Pancreas (tissue), 10 donors: Measurements from ENCODE around the gene HVCN1. TPM values are rescaled to one million over a fixed set of nuclear protein-coding genes. Genes with fewer than 3 reads are reported as not detected.
"Not testable (repeated sequence)": the region's sequence is repeated elsewhere in the genome, so short reads cannot be mapped to it uniquely, and the experiment has no call there.

ENCODE experiments used
- ATAC-seq, 4 donors: fragments of 200-7000 bp; cut with Tn5 transposase; one replicate each; pipeline versions ENCODE4 v1.8.0 to v1.9.1; 2020; ENCODE audit warnings: mild to moderate bottlenecking in 4 of 4, moderate library complexity in 4 of 4
- DNase-seq, 6 donors: peaks; one replicate each; pipeline ENCODE4 v3.0.0-alpha.2; 2020
- FAIRE-seq: peaks from 2 replicates; lab custom pipeline; 2012; peaks lifted over from hg19 to GRCh38; lab: Jason Lieb, UNC
- H3K27ac ChIP-seq, 4 donors: fragments of 200-600 bp; sonication (generic); 1 replicate in 3 of 4; 2 replicates in 1 of 4; pipeline versions ENCODE4 v1.5.0 to v1.8.0; 2020
- H3K27me3 ChIP-seq, 4 donors: fragments of 200-600 bp; one replicate each; pipeline ENCODE4 v1.8.0; 2021
- H3K36me3 ChIP-seq, 3 donors: fragments of 200-600 bp; sonication (generic) in 1 of 3; one replicate each; pipeline versions ENCODE4 v1.5.0 to v1.8.0; 2020 to 2021
- H3K4me1 ChIP-seq, 3 donors: fragments of 200-600 bp; one replicate each; pipeline ENCODE4 v1.8.0; 2021
- H3K4me3 ChIP-seq, 4 donors: fragments of 200-600 bp; sonication (generic) in 2 of 4; one replicate each; pipeline versions ENCODE4 v1.5.0 to v1.8.0; 2020 to 2021
- H3K9me3 ChIP-seq, 4 donors: fragments of 200-600 bp; one replicate each; pipeline ENCODE4 v1.8.0; 2021
- CTCF ChIP-seq, 4 donors: fragments of 200-600 bp; sonication (generic) in 3 of 4; IDR thresholded peaks; one replicate each; pipeline versions ENCODE4 v1.5.0 to v1.8.0; 2021; ENCODE audit warnings: antibody characterized with exemption in 4 of 4
- WGBS, 2 donors: extraction: QIAGEN DNeasy Blood & Tissue Kit; methylation state at CpG; one replicate each; pipeline ENCODE4 v1.1.7; 2013; 5-methylcytosine and 5-hydroxymethylcytosine counted together
- intact Hi-C, 3 donors: fragments of 100-400 bp; cut with DNase I; formaldehyde crosslinking; loops; one replicate each; pipeline versions ENCODE4 v1.11.1 to v1.14.2; 2022
- polyA plus RNA-seq, 2 donors: library from polyadenylated mRNA; stranded (reverse); fragments of 200-250 nt; gene quantifications; one replicate each; pipeline ENCODE4 v1.2.3, GENCODE V29; 2013
- total RNA-seq, 6 donors: library from RNA; stranded (reverse); fragmentation: NEBNext Ultra II Directional in 4 of 6; extraction: Animal tissue kit (Norgen Biotek cat#: 25700) in 4 of 6; gene quantifications; one replicate each; pipeline versions ENCODE4 v1.2.1 to v1.2.4, GENCODE V29; 2021 to 2023
- donor health status: healthy with polysubstance abuse.
- donor health status: DM: no; HTN: no; CAD: no; lungs with moderate emphysema.
- donor health status: DM: no; HTN: no; CAD: no.
- donor health status: control.
- donor health status: control.
- donor health status: Bipolar disorder and iron deficiency.
- donor health status: DM: yes; HTN: yes; CAD: no.
- donor health status: DM: no; HTN: no; CAD: no.
- donor health status: DM: no; HTN: no; CAD: no.
- donor health status: DM: yes; HTN: yes; CAD: no.

Gene HVCN1
- total and polyA plus RNA-seq, 8 donors: 0.42 to 5.2 (median 1.3) TPM

GRCh38 chr12:110606253-110606611 lies 82.7 kb downstream of the HVCN1 start:
- intact Hi-C loops: loop anchor here in 1 of 3 donors (10.0 kb wide), 1 partner anchor 91 kb away; no protein-coding TSS in a partner anchor
- Histone ChIP-seq H3K4me3 (no peak overlapping the region), H3K9me3 (no peaks in the 10 kb centered on the region), H3K27ac (peak overlapping the region in 2 of 4 donors; percentile 41), H3K36me3 (no peaks in the 10 kb centered on the region), H3K4me1 (no peaks in the 10 kb centered on the region), H3K27me3 (no peaks in the 10 kb centered on the region)
- FAIRE-seq (no peak), ATAC-seq (no peak), DNase-seq (no peak)
- no peak for TF ChIP-seq CTCF (IDR thresholded peaks at IDR 0.05)
- WGBS, 2 donors: 84 to 88% methylated on average over 8 of the region's 8 CpGs

DNA sequence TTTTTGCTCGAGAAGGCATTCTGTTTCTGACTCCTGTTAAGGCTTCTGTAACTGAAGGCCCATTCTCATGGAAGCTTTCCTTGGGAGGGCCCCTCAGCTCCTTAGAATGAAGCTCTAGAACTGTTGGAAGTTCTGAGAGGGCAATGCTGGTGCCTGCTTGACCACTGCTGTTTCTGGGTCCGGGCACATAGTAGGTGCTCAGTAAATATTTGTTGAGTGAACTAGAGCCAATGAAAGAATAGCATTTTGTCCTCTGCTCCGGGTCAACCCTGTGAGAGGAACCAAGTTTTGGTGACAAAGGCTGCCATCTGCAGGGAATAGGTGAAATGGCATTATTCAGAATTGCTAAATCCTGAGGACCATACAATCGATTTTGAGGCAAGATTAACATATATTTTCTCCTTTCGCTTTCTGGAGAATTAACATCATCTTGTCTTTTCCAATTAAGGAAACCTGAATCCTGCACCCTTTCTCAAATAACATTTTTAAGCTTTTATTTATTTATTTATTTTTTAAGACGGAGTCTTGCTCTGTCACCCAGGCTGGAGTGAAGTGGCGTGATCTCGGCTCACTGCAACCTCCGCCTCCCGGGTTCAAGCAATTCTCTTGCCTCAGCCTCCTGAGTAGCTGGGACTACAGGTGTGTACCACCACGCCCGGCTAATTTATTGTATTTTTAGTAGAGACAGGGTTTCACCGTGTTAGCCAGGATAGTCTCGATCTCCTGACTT lies 86.7 kb downstream of the HVCN1 start:
- H3K27ac ChIP-seq, H3K36me3 ChIP-seq, H3K27me3 ChIP-seq, FAIRE-seq, H3K4me1 ChIP-seq, H3K4me3 ChIP-seq, H3K9me3 ChIP-seq: not testable (repeated sequence)
- ATAC-seq: peak; percentile 76 to 93 (median 86)
- TF ChIP-seq CTCF (IDR thresholded peaks at IDR 0.05): peak in 3 of 4 donors; percentile 45 to 54 (median 48)
- 43 to 45% methylated on average over 14 of the region's 14 CpGs for WGBS, 2 donors
- peak in 3 of 6 donors; percentile 18 to 37 (median 37) for DNase-seq
- intact Hi-C loops: loop anchor here (5.0 to 10.0 kb wide), 3 partner anchors 50 to 90 kb away; no protein-coding TSS in a partner anchor

- no peak for DNase-seq
- Histone ChIP-seq H3K4me1 (no peaks in the 10 kb centered on the region), H3K9me3 (no peaks in the 10 kb centered on the region), H3K27ac (no peak overlapping the region), H3K4me3 (no peak overlapping the region), H3K27me3 (no peaks in the 10 kb centered on the region), H3K36me3 (no peaks in the 10 kb centered on the region)
- peak in 1 of 4 donors; percentile 11 for TF ChIP-seq CTCF (IDR thresholded peaks at IDR 0.05)
- intact Hi-C loops: loop anchor here (5.0 to 10.0 kb wide), 3 partner anchors 48 to 88 kb away; no protein-coding TSS in a partner anchor
- WGBS, 2 donors: 19 to 27% methylated on average over 4 of the region's 4 CpGs
- ATAC-seq: peak; percentile 62 to 82 (median 78)
- FAIRE-seq: peak; percentile 54
Measured at GRCh38 chr12:110600254-110600653, 88.7 kb downstream of the HVCN1 start.

- intact Hi-C loops: loop anchor here in 2 of 3 donors (10.0 kb wide), 2 partner anchors 55 to 85 kb away; no protein-coding TSS in a partner anchor
- no peaks in the 10 kb centered on the region for H3K27me3 ChIP-seq
- FAIRE-seq (no peak), DNase-seq (no peak), ATAC-seq (no peak)
- no peak for TF ChIP-seq CTCF (IDR thresholded peaks at IDR 0.05)
- H3K4me1 ChIP-seq: no peaks in the 10 kb centered on the region
- H3K9me3 ChIP-seq: no peaks in the 10 kb centered on the region
- 80 to 83% methylated on average over 4 of the region's 4 CpGs for WGBS, 2 donors
- no peak overlapping the region for H3K4me3 ChIP-seq
- no peaks in the 10 kb centered on the region for H3K36me3 ChIP-seq
- H3K27ac ChIP-seq: no peak overlapping the region
Measured at GRCh38 chr12:110599334-110599733, 89.6 kb downstream of the HVCN1 start.

Other genes starting within 250 kb of the HVCN1 start
- gene ARPC3, start 238.8 kb downstream of the HVCN1 start, total RNA-seq: 100 to 1,000 TPM in 2 of 6 donors, 10 to 100 TPM in 4; 53.1 to 107 (median 70.5) TPM
- gene ARPC3, start 238.8 kb downstream of the HVCN1 start, polyA plus RNA-seq: 100 to 1,000 TPM; 164 to 167 TPM
- gene GPN3, start 220.9 kb downstream of the HVCN1 start, total RNA-seq: 10 to 100 TPM in 4 of 6 donors, 1 to 10 TPM in 2; 6.8 to 11.5 (median 10.2) TPM
- 10 to 100 TPM in 1 of 2 donors, 1 to 10 TPM in 1; 6.8 to 11.1 TPM for gene GPN3, start 220.9 kb downstream of the HVCN1 start, polyA plus RNA-seq
- 1 to 10 TPM in 4 of 6 donors, under 1 TPM in 2; 0.37 to 1.9 (median 1.1) TPM for gene FAM216A, start 220.3 kb downstream of the HVCN1 start, total RNA-seq
- gene FAM216A, start 220.3 kb downstream of the HVCN1 start, polyA plus RNA-seq: 1 to 10 TPM; 2.3 to 2.8 TPM
- 10 to 100 TPM; 29.1 to 49.3 (median 36.5) TPM for gene VPS29, start 187.0 kb downstream of the HVCN1 start, total RNA-seq
- 100 to 1,000 TPM in 1 of 2 donors, 10 to 100 TPM in 1; 66.8 to 120 TPM for gene VPS29, start 187.0 kb downstream of the HVCN1 start, polyA plus RNA-seq
- under 1 TPM; 0.16 to 0.28 (median 0.22) TPM for gene RAD9B, start 186.8 kb downstream of the HVCN1 start, total RNA-seq
- under 1 TPM in 1 of 2 donors, not detected in 1; 0.26 TPM for gene RAD9B, start 186.8 kb downstream of the HVCN1 start, polyA plus RNA-seq
- gene PPTC7, start 105.8 kb downstream of the HVCN1 start, total RNA-seq: 1 to 10 TPM; 4.6 to 9.0 (median 6.2) TPM
- 1 to 10 TPM; 2.2 to 5.8 TPM for gene PPTC7, start 105.8 kb downstream of the HVCN1 start, polyA plus RNA-seq
- 10 to 100 TPM; 14.7 to 25.3 (median 17.6) TPM for gene TCTN1, start 75.0 kb downstream of the HVCN1 start, total RNA-seq
- gene TCTN1, start 75.0 kb downstream of the HVCN1 start, polyA plus RNA-seq: 10 to 100 TPM; 31.0 to 54.5 TPM
- 10 to 100 TPM; 58.6 to 92.7 (median 75.9) TPM for gene PPP1CC, start 53.8 kb upstream of the HVCN1 start, total RNA-seq
- gene PPP1CC, start 53.8 kb upstream of the HVCN1 start, polyA plus RNA-seq: 10 to 100 TPM; 33.3 to 52.9 TPM
- gene CCDC63, start 157.9 kb upstream of the HVCN1 start, total RNA-seq: not detected
- gene CCDC63, start 157.9 kb upstream of the HVCN1 start, polyA plus RNA-seq: not detected
- gene MYL2, start 231.5 kb upstream of the HVCN1 start, total RNA-seq: 10 to 100 TPM in 1 of 6 donors, not detected in 5; 12.0 TPM
- gene MYL2, start 231.5 kb upstream of the HVCN1 start, polyA plus RNA-seq: 1 to 10 TPM; 1.6 to 7.1 TPM